ENCODE results near the gene ROBO1.

GRCh38 chr3:79215286-79215685, 552.5 kb downstream of the ROBO1 start:
- TF ChIP-seq POLR2AphosphoS5 (IDR thresholded peaks at IDR 0.05; ENCODE audit: low read depth, low read length) (no peak), POLR2A (IDR thresholded peaks at IDR 0.05; ENCODE audit: low read depth, low read length) (no peak)

All from GM12892 (cell line).